GM21528 (cell line): ENCODE data around the gene SLC12A4.

Experiments used
- ATAC-seq: cut with Tn5 transposase; IDR thresholded peaks from one replicate; pipeline ENCODE4 v1.9.1; 2021; ENCODE audit warnings: mild to moderate bottlenecking, moderate library complexity; ENCODE audit not compliant: unreplicated experiment, low FRiP score

The SLC12A4 gene

GRCh38 chr16:67909056-67909742 lies 59.2 kb downstream of the SLC12A4 start:
- no peak for ATAC-seq

GRCh38 chr16:67907397-67908180 lies 60.8 kb downstream of the SLC12A4 start:
- ATAC-seq, result no peak

GRCh38 chr16:67902831-67903230 lies 65.6 kb downstream of the SLC12A4 start:
- ATAC-seq, result no peak

- ATAC-seq, result no peak
These were observed 66.7 kb downstream of the SLC12A4 start for GRCh38 chr16:67901734-67902133.

- no peak for ATAC-seq
These were observed 71.2 kb downstream of the SLC12A4 start for GRCh38 chr16:67897231-67897630.

- ATAC-seq, result peak; percentile 6
These were observed 74.6 kb downstream of the SLC12A4 start for GRCh38 chr16:67893743-67894399.
